ENCODE data around the gene EIF2S3B. TPM values are rescaled to one million over a fixed set of nuclear protein-coding genes. Genes with fewer than 3 reads are reported as not detected.

The EIF2S3B gene
- total RNA-seq, 2 experiments from 2014 or later: 1.1 to 1.2 TPM

DNA sequence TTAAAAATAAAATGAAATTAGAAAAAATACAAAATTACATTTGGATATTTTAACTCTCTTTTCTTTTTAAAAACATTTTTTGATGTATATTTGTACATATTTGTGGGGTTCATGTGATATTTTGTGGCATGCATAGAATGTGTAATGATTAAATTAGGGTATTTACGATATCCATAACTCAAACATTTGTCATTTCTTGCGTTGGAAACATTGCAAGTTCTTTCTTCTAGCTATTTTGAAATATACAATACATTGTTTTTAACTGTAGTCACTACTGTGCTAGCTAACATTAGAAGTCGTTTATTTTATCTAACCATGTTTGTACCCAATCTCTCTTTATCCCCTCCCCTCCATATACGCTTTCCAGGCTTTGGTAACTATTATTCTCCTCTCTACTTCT is 13.9 kb upstream of the EIF2S3B start:
- Histone ChIP-seq H3K9me3 (ENCODE audit: control insufficient read depth in 1 of 2, insufficient read depth in 1 of 2, low read length in 2 of 2) (no peaks in the 10 kb centered on the region), H3K4me1 (ENCODE audit: insufficient read depth, low read length) (no peaks in the 10 kb centered on the region), H3K27me3 (ENCODE audit: control insufficient read depth in 1 of 2, insufficient read depth in 2 of 2, low read length in 2 of 2) (no peaks in the 10 kb centered on the region), H3K36me3 (ENCODE audit: insufficient read depth, low read length) (no peaks in the 10 kb centered on the region), H3K4me3 (ENCODE audit: low read length) (no peak overlapping the region), H3K27ac (ENCODE audit: low read depth in 1 of 2, low read length in 2 of 2) (no peak overlapping the region)
- no peak for ATAC-seq (ENCODE audit: poor library complexity)
- peaks cover 2% of the 10 kb centered on the region for H3K9me3 Mint-ChIP-seq
- TF ChIP-seq, protein P1, sequence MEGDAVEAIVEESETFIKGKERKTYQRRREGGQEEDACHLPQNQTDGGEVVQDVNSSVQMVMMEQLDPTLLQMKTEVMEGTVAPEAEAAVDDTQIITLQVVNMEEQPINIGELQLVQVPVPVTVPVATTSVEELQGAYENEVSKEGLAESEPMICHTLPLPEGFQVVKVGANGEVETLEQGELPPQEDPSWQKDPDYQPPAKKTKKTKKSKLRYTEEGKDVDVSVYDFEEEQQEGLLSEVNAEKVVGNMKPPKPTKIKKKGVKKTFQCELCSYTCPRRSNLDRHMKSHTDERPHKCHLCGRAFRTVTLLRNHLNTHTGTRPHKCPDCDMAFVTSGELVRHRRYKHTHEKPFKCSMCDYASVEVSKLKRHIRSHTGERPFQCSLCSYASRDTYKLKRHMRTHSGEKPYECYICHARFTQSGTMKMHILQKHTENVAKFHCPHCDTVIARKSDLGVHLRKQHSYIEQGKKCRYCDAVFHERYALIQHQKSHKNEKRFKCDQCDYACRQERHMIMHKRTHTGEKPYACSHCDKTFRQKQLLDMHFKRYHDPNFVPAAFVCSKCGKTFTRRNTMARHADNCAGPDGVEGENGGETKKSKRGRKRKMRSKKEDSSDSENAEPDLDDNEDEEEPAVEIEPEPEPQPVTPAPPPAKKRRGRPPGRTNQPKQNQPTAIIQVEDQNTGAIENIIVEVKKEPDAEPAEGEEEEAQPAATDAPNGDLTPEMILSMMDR (IDR thresholded peaks at IDR 0.05): no peak
- H3K36me3 Mint-ChIP-seq (ENCODE audit: low read depth): no peaks in the 10 kb centered on the region
- CTCF ChIA-PET: no interaction called here
- POLR2A ChIA-PET: no interaction called here
- intact Hi-C loops (cut with DNase I, micrococcal nuclease): no loop called here
- H3K27me3 Mint-ChIP-seq: peaks cover 8% of the 10 kb centered on the region
- no peak for DNase-seq
- H3K27ac Mint-ChIP-seq: no peak overlapping the region
- no peaks in the 10 kb centered on the region for H3K4me1 Mint-ChIP-seq (ENCODE audit: low read depth)
- H3K4me3 Mint-ChIP-seq: no peak overlapping the region

DNA sequence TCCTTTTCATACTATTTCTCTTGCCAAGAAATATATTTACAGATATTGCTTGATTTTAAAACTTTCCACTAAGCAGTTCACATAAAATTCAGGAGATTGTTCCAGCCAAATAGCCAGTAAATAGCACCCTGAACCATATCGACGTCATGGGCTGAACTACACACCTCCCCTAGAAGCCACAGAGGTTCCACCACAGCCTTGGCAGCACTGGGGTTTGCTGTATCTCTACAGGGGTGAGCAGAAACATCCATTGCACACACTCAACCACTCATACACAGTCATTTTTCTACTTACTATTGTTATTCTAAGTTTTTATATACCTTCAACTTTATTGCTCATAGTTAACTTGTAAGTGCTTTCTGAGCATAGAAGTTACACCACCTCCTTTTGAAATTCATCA is 8.1 kb upstream of the EIF2S3B start:
- Histone ChIP-seq H3K27ac (ENCODE audit: low read depth in 1 of 2, low read length in 2 of 2) (no peak overlapping the region), H3K4me3 (ENCODE audit: low read length) (no peak overlapping the region), H3K27me3 (ENCODE audit: control insufficient read depth in 1 of 2, insufficient read depth in 2 of 2, low read length in 2 of 2) (no peaks in the 10 kb centered on the region), H3K36me3 (ENCODE audit: insufficient read depth, low read length) (no peaks in the 10 kb centered on the region), H3K4me1 (ENCODE audit: insufficient read depth, low read length) (no peaks in the 10 kb centered on the region), H3K9me3 (ENCODE audit: control insufficient read depth in 1 of 2, insufficient read depth in 1 of 2, low read length in 2 of 2) (no peaks in the 10 kb centered on the region)
- TF ChIP-seq, protein P1 (IDR thresholded peaks at IDR 0.05): no peak
- CTCF ChIA-PET: no interaction called here
- Mint-ChIP-seq H3K36me3 (ENCODE audit: low read depth) (no peaks in the 10 kb centered on the region), H3K27me3 (peaks cover 30% of the 10 kb centered on the region), H3K4me1 (ENCODE audit: low read depth) (no peaks in the 10 kb centered on the region), H3K4me3 (no peak overlapping the region), H3K27ac (no peak overlapping the region), H3K9me3 (no peaks in the 10 kb centered on the region)
- intact Hi-C loops (cut with DNase I, micrococcal nuclease): no loop called here
- DNase-seq (peak in 2 of 14 experiments; percentile 1 to 80), ATAC-seq (ENCODE audit: poor library complexity) (no peak)
- POLR2A ChIA-PET: no interaction called here

DNA sequence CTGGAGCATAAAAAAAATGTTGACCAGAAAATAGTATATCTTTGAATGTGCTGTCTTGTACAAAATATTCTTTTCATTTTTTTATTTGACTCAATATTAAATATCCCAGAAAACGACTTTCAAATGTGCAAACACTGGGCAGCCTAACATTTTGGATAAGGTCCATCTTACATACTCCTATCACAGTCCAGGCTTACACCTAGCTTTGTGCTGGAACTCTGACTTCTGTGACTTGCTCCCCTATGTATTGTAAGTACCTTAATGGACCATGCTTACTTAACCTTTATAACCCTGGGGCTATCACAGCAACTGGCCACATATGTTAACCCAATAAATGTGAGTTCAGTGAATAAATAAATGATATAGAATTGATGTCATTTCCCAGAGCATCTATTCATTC is 7.6 kb upstream of the EIF2S3B start:
- no peaks in the 10 kb centered on the region for H3K36me3 ChIP-seq (ENCODE audit: insufficient read depth, low read length)
- H3K27me3 ChIP-seq (ENCODE audit: control insufficient read depth in 1 of 2, insufficient read depth in 2 of 2, low read length in 2 of 2): no peaks in the 10 kb centered on the region
- H3K4me1 Mint-ChIP-seq (ENCODE audit: low read depth): no peaks in the 10 kb centered on the region
- H3K4me1 ChIP-seq (ENCODE audit: insufficient read depth, low read length): no peaks in the 10 kb centered on the region
- no peaks in the 10 kb centered on the region for H3K9me3 Mint-ChIP-seq
- intact Hi-C loops (cut with DNase I, micrococcal nuclease): no loop called here
- H3K4me3 ChIP-seq (ENCODE audit: low read length): no peak overlapping the region
- no peaks in the 10 kb centered on the region for H3K36me3 Mint-ChIP-seq (ENCODE audit: low read depth)
- H3K27ac Mint-ChIP-seq: no peak overlapping the region
- DNase-seq (no peak), ATAC-seq (ENCODE audit: poor library complexity) (no peak)
- H3K9me3 ChIP-seq (ENCODE audit: control insufficient read depth in 1 of 2, insufficient read depth in 1 of 2, low read length in 2 of 2): no peaks in the 10 kb centered on the region
- ChIA-PET CTCF (no interaction called here), POLR2A (no interaction called here)
- H3K4me3 Mint-ChIP-seq: no peak overlapping the region
- H3K27ac ChIP-seq (ENCODE audit: low read depth in 1 of 2, low read length in 2 of 2): no peak overlapping the region
- peaks cover 30% of the 10 kb centered on the region for H3K27me3 Mint-ChIP-seq
- TF ChIP-seq, protein P1 (IDR thresholded peaks at IDR 0.05): no peak
